GM12878 (cell line): ENCODE results near the gene RSPH1. TPM values are rescaled to one million over a fixed set of nuclear protein-coding genes. Genes with fewer than 3 reads are reported as not detected.

Experiments used
- BHLHE40 ChIP-seq, 2 experiments: fragments of 450-650 bp in 1 of 2; IDR thresholded peaks; 2 replicates each; pipeline ENCODE4 v1.6.1; 2011 to 2017; ENCODE audit warnings: low read depth in 2 of 2, borderline replicate concordance in 1 of 2, improper control_type of control experiment in 1 of 2, low read length in 1 of 2, mild to moderate bottlenecking in 1 of 2
- BMI1 ChIP-seq: fragments of 450-650 bp; IDR thresholded peaks from 2 replicates; pipeline ENCODE4 v1.6.1; 2016; ENCODE audit warnings: mild to moderate bottlenecking, moderate library complexity, borderline replicate concordance
- CHD2 ChIP-seq: IDR thresholded peaks from 2 replicates; pipeline ENCODE4 v1.6.1; 2011; ENCODE audit warnings: low read depth, low read length, improper control_type of control experiment, borderline replicate concordance
- NR2C1 ChIP-seq: fragments of 450-650 bp; IDR thresholded peaks from 2 replicates; pipeline ENCODE4 v1.6.1; 2017; ENCODE audit warnings: antibody characterized with exemption, mild to moderate bottlenecking, moderate library complexity
- POLR2AphosphoS2 ChIP-seq: IDR thresholded peaks from 2 replicates; pipeline ENCODE4 v1.6.1; 2011; ENCODE audit warnings: low read depth, mild to moderate bottlenecking, low read length, improper control_type of control experiment, moderate library complexity
- TCF3 ChIP-seq: IDR thresholded peaks from 2 replicates; pipeline ENCODE4 v1.6.1; 2012; ENCODE audit warnings: low read depth, mild to moderate bottlenecking, low read length, borderline replicate concordance; ENCODE audit not compliant: insufficient read depth
- ZNF274 ChIP-seq: IDR thresholded peaks from one replicate; pipeline ENCODE4 v1.8.0; 2011; ENCODE audit not compliant: insufficient read length, insufficient read depth
- polyA plus RNA-seq, 11 experiments: library from polyadenylated mRNA; depleted of rRNA in 4 of 11; unstranded in 6 of 11; stranded (reverse) in 5 of 11; fragments of >200 nt; fragmentation: Nextera tagmentation in 4 of 11; fragmentation: Illumina TruSeq in 1 of 11; extraction: Ambion mirVana in 4 of 11; extraction: Trizol in 1 of 11; gene quantifications; 1 replicate in 1 of 11; 2 replicates in 10 of 11; pipeline versions ENCODE4 v1.2.1 to v1.2.3, GENCODE V29; 2011 to 2016; ENCODE audit warnings: inconsistent platforms in 2 of 11, missing spikeins in 2 of 11, low read depth in 1 of 11
- total RNA-seq, 4 experiments: library from RNA; depleted of rRNA in 3 of 4; stranded (reverse); fragments of >200 nt in 3 of 4; fragmentation: Illumina TruSeq in 1 of 4; extraction: Trizol in 1 of 4; gene quantifications; 2 replicates each; pipeline versions ENCODE4 v1.2.1 to v1.2.3, GENCODE V29; 2013 to 2021
- TF ChIP-seq, protein P1 (sequence below), 3 experiments: IDR thresholded peaks in 2 of 3; conservative IDR thresholded peaks in 1 of 3; 2 replicates each; pipeline ENCODE4 v1.5.1; 2011; ENCODE audit warnings: low read depth in 3 of 3, low read length in 3 of 3, mild to moderate bottlenecking in 3 of 3, control low read depth in 2 of 3, moderate library complexity in 2 of 3, inconsistent platforms in 1 of 3, mixed read lengths in 1 of 3; ENCODE audit not compliant: control insufficient read depth in 2 of 3, insufficient read depth in 1 of 3; ENCODE audit errors: extremely low read depth in 1 of 3
- TF ChIP-seq, protein P2 (sequence below): IDR thresholded peaks from 2 replicates; pipeline ENCODE4 v1.6.1; 2011; ENCODE audit warnings: borderline replicate concordance, low read depth, mild to moderate bottlenecking, moderate library complexity, mixed read lengths, low read length; ENCODE audit not compliant: insufficient read depth; ENCODE audit errors: extremely low read length
- TF ChIP-seq, protein P3 (sequence below): fragments of 450-650 bp; IDR thresholded peaks from 2 replicates; pipeline ENCODE4 v1.6.1; 2016; ENCODE audit warnings: mild to moderate bottlenecking
- TF ChIP-seq, protein P4 (sequence below): fragments of 450-650 bp; IDR thresholded peaks from 2 replicates; pipeline ENCODE4 v1.6.1; 2017; ENCODE audit warnings: mild to moderate bottlenecking, moderate library complexity
- TF ChIP-seq, protein P5 (sequence below): fragments of 450-650 bp; IDR thresholded peaks from 2 replicates; pipeline ENCODE4 v1.6.1; 2018; ENCODE audit warnings: mild to moderate bottlenecking, low read depth, moderate library complexity; ENCODE audit not compliant: partially characterized antibody

Gene RSPH1
- total and polyA plus RNA-seq, 10 of the 15 experiments (the other 5 are each of a cell fraction or from before 2014, with no cell fraction given): 0.11 to 1.4 (median 0.38) TPM

DNA sequence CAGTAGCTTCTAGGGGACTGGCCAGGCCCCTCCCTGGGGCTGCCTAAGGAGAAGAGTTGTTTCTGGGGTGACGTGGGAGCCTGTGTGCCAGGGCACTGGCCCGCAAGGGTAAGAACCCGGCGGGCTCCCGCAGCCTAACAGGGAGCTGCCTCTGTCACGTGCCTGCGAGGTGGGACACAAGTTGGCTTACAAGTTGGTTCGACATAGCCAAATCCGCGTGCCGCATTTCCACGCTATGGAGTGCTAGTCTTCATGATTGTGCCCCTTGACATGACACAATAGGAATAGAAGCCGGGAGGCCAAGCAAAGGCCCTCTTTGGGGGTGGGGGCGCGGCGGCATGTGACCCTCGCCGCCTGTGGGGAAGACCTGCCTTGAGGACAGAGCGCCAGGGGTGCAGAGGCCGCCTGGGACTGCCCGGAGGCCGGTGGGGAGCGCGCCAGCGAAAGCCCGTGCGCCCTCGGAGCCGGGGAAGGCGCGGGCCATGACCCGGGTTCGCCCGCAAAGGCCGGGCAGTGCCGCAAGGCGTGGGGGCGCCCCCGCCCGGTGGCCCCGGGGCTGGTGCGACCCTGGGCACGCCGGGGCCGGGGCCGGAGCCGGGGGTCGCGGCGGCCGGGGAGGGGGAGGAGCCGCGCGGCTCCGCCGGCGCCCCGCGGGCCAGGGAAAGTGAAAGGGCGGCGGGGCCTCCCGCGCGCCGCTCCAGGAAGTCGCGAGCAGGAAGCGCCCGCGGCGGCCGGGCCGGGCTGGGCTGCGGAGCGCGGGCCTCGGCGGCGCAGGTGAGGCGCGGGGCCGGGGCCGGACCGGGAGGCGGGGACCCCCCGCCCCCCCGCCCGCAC lies 17.3 kb upstream of the RSPH1 start, which contains the start of gene SLC37A1 (continued):
- TF ChIP-seq, protein P1, sequence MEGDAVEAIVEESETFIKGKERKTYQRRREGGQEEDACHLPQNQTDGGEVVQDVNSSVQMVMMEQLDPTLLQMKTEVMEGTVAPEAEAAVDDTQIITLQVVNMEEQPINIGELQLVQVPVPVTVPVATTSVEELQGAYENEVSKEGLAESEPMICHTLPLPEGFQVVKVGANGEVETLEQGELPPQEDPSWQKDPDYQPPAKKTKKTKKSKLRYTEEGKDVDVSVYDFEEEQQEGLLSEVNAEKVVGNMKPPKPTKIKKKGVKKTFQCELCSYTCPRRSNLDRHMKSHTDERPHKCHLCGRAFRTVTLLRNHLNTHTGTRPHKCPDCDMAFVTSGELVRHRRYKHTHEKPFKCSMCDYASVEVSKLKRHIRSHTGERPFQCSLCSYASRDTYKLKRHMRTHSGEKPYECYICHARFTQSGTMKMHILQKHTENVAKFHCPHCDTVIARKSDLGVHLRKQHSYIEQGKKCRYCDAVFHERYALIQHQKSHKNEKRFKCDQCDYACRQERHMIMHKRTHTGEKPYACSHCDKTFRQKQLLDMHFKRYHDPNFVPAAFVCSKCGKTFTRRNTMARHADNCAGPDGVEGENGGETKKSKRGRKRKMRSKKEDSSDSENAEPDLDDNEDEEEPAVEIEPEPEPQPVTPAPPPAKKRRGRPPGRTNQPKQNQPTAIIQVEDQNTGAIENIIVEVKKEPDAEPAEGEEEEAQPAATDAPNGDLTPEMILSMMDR (IDR thresholded peaks at IDR 0.05 in 2 of 3, conservative IDR thresholded peaks at IDR 0.05 in 1 of 3; ENCODE audit: control insufficient read depth in 2 of 3, extremely low read depth in 1 of 3, insufficient read depth in 1 of 3, low read depth in 3 of 3, low read length in 3 of 3): 0 out of 6 replicates have a peak, but pooled peaks of 1 of the 3 experiments have one; percentile 12
- TF ChIP-seq BMI1: no peak
- TF ChIP-seq, protein P2, sequence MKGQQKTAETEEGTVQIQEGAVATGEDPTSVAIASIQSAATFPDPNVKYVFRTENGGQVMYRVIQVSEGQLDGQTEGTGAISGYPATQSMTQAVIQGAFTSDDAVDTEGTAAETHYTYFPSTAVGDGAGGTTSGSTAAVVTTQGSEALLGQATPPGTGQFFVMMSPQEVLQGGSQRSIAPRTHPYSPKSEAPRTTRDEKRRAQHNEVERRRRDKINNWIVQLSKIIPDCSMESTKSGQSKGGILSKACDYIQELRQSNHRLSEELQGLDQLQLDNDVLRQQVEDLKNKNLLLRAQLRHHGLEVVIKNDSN: no peak
- TF ChIP-seq ZNF274: no peak
- 0 out of 2 replicates have a peak, but pooled peaks have one; percentile 14 for TF ChIP-seq CHD2
- peak in 1 of 2 experiments; percentile 69; a peak in 2 of 4 replicates for TF ChIP-seq BHLHE40 (IDR thresholded peaks at IDR 0.05; ENCODE audit: borderline replicate concordance in 1 of 2, low read depth in 2 of 2, low read length in 1 of 2)
- TF ChIP-seq TCF3: no peak
- no peak for TF ChIP-seq POLR2AphosphoS2
- TF ChIP-seq, protein P3, sequence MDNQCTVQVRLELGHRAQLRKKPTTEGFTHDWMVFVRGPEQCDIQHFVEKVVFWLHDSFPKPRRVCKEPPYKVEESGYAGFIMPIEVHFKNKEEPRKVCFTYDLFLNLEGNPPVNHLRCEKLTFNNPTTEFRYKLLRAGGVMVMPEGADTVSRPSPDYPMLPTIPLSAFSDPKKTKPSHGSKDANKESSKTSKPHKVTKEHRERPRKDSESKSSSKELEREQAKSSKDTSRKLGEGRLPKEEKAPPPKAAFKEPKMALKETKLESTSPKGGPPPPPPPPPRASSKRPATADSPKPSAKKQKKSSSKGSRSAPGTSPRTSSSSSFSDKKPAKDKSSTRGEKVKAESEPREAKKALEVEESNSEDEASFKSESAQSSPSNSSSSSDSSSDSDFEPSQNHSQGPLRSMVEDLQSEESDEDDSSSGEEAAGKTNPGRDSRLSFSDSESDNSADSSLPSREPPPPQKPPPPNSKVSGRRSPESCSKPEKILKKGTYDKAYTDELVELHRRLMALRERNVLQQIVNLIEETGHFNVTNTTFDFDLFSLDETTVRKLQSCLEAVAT: peak; percentile 79
- TF ChIP-seq, protein P4, sequence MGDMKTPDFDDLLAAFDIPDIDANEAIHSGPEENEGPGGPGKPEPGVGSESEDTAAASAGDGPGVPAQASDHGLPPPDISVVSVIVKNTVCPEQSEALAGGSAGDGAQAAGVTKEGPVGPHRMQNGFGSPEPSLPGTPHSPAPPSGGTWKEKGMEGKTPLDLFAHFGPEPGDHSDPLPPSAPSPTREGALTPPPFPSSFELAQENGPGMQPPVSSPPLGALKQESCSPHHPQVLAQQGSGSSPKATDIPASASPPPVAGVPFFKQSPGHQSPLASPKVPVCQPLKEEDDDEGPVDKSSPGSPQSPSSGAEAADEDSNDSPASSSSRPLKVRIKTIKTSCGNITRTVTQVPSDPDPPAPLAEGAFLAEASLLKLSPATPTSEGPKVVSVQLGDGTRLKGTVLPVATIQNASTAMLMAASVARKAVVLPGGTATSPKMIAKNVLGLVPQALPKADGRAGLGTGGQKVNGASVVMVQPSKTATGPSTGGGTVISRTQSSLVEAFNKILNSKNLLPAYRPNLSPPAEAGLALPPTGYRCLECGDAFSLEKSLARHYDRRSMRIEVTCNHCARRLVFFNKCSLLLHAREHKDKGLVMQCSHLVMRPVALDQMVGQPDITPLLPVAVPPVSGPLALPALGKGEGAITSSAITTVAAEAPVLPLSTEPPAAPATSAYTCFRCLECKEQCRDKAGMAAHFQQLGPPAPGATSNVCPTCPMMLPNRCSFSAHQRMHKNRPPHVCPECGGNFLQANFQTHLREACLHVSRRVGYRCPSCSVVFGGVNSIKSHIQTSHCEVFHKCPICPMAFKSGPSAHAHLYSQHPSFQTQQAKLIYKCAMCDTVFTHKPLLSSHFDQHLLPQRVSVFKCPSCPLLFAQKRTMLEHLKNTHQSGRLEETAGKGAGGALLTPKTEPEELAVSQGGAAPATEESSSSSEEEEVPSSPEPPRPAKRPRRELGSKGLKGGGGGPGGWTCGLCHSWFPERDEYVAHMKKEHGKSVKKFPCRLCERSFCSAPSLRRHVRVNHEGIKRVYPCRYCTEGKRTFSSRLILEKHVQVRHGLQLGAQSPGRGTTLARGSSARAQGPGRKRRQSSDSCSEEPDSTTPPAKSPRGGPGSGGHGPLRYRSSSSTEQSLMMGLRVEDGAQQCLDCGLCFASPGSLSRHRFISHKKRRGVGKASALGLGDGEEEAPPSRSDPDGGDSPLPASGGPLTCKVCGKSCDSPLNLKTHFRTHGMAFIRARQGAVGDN: peak; percentile 56; the same call in 1 of the 2 replicates
- 0 out of 2 replicates have a peak, but pooled peaks have one; percentile 22 for TF ChIP-seq NR2C1
- TF ChIP-seq, protein P5, sequence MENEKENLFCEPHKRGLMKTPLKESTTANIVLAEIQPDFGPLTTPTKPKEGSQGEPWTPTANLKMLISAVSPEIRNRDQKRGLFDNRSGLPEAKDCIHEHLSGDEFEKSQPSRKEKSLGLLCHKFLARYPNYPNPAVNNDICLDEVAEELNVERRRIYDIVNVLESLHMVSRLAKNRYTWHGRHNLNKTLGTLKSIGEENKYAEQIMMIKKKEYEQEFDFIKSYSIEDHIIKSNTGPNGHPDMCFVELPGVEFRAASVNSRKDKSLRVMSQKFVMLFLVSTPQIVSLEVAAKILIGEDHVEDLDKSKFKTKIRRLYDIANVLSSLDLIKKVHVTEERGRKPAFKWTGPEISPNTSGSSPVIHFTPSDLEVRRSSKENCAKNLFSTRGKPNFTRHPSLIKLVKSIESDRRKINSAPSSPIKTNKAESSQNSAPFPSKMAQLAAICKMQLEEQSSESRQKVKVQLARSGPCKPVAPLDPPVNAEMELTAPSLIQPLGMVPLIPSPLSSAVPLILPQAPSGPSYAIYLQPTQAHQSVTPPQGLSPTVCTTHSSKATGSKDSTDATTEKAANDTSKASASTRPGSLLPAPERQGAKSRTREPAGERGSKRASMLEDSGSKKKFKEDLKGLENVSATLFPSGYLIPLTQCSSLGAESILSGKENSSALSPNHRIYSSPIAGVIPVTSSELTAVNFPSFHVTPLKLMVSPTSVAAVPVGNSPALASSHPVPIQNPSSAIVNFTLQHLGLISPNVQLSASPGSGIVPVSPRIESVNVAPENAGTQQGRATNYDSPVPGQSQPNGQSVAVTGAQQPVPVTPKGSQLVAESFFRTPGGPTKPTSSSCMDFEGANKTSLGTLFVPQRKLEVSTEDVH: no peak
